Measurements from ENCODE around the gene CAPN2. TPM values are rescaled to one million over a fixed set of nuclear protein-coding genes. Genes with fewer than 3 reads are reported as not detected.

The CAPN2 gene
- 208 and 209 TPM in 2 replicates for polyA plus RNA-seq (2012; rRNA removed)
- polyA plus RNA-seq (2012; cell fraction: cytosol; rRNA removed): 177 and 181 TPM in 2 replicates
- polyA plus RNA-seq (2012; cell fraction: nucleus; rRNA removed): 432 and 454 TPM in 2 replicates

GRCh38 chr1:223712194-223712849, at the start of gene CAPN2:
Gene CAPN2, plus strand, starts transcription at chr1:223712539. Its CDS starts 102 bp downstream, at chr1:223712641.
- CTCF ChIA-PET: interaction anchor here (0.6 to 4.8 kb wide), 13 partner anchors 11 to 653 kb away, joined by 3 to 110 read pairs (median 4); no protein-coding TSS in a partner anchor
- H3K9me2 ChIP-seq: no peaks in the 10 kb centered on the region
- POLR2A ChIA-PET: interaction anchor here (1.0 to 1.5 kb wide), 3 partner anchors 14 to 37 kb away, joined by 3 read pairs; no protein-coding TSS in a partner anchor
- DNase-seq: peak; percentile 96
- H3K4me1 ChIP-seq (ENCODE audit: control insufficient read depth in 1 of 2, insufficient read depth in 2 of 2, low read depth in 1 of 2, low read length in 1 of 2): peaks cover 42 to 58% of the 10 kb centered on the region in 2 experiments
- H4K20me1 ChIP-seq (ENCODE audit: insufficient read depth): peaks cover 33% of the 10 kb centered on the region
- peak within 1 kb of the TSS; percentile 92 for H3K4me2 ChIP-seq
- peak within 1 kb of the TSS; percentile 96 for H3K9ac ChIP-seq
- H3K79me2 ChIP-seq (ENCODE audit: insufficient read depth): peaks cover 59% of the 10 kb centered on the region
- peak within 1 kb of the TSS; percentile 85 to 88 for H3K27ac ChIP-seq (ENCODE audit: low read depth in 2 of 2, low read length in 1 of 2)
- no peaks in the 10 kb centered on the region for H3K9me3 ChIP-seq
- no peaks in the 10 kb centered on the region for H3K27me3 ChIP-seq (ENCODE audit: insufficient read depth)
- WGBS (ENCODE audit: low lambda C conversion rate): 2% methylated on average over 26 of the region's 74 CpGs
- H3K36me3 ChIP-seq (replicated peaks in 1 of 2; ENCODE audit: control insufficient read depth in 1 of 2, insufficient read depth in 2 of 2, low read length in 1 of 2): peaks cover 2 to 6% of the 10 kb centered on the region in 2 experiments
- peak within 1 kb of the TSS; percentile 72 to 83 for H3K4me3 ChIP-seq (ENCODE audit: low read depth in 2 of 2, low read length in 1 of 2)
- peak within 1 kb of the TSS; percentile 83 for H2AFZ ChIP-seq (ENCODE audit: low read depth)
- H3F3A ChIP-seq (replicated peaks; ENCODE audit: insufficient read depth): peaks cover 38% of the 10 kb centered on the region
- TF ChIP-seq RCOR1 (IDR thresholded peaks at IDR 0.05; ENCODE audit: low read length): no peak
- TF ChIP-seq USF1 (IDR thresholded peaks at IDR 0.05; ENCODE audit: borderline replicate concordance, low read depth): no peak
- peak; percentile 10; the same call in 1 of the 2 replicates for TF ChIP-seq NRF1 (IDR thresholded peaks at IDR 0.05; ENCODE audit: low read depth, low read length)
- no peak for TF ChIP-seq RXRA (IDR thresholded peaks at IDR 0.05; ENCODE audit: borderline replicate concordance, low read depth)
- no peak for TF ChIP-seq YY1 (IDR thresholded peaks at IDR 0.05; ENCODE audit: low read depth)
- TF ChIP-seq EP300 (IDR thresholded peaks at IDR 0.05; ENCODE audit: borderline replicate concordance in 1 of 2, low read depth in 1 of 2, low read length in 1 of 2): no peak
- no peak for TF ChIP-seq GABPA (IDR thresholded peaks at IDR 0.05; ENCODE audit: low read depth)
- peak; percentile 64 for TF ChIP-seq RAD21 (IDR thresholded peaks at IDR 0.05; ENCODE audit: low read length)
- TF ChIP-seq FOSL2 (IDR thresholded peaks at IDR 0.05; ENCODE audit: borderline replicate concordance, low read depth): peak; percentile 51; the same call in 1 of the 2 replicates
- TF ChIP-seq PBX3 (IDR thresholded peaks at IDR 0.05): no peak
- no peak for TF ChIP-seq EZH2phosphoT487 (IDR thresholded peaks at IDR 0.05; ENCODE audit: borderline replicate concordance, low read depth)
- TF ChIP-seq USF2 (IDR thresholded peaks at IDR 0.05; ENCODE audit: borderline replicate concordance, low read depth, low read length): no peak
- no peak for TF ChIP-seq REST (IDR thresholded peaks at IDR 0.05; ENCODE audit: low read depth, low read length)
- no peak for TF ChIP-seq MEF2A (IDR thresholded peaks at IDR 0.05; ENCODE audit: borderline replicate concordance, low read depth)
- TF ChIP-seq CHD2 (IDR thresholded peaks at IDR 0.05; ENCODE audit: low read length, partially characterized antibody): no peak
- TF ChIP-seq JUND (IDR thresholded peaks at IDR 0.05): peak; percentile 15; the same call in 1 of the 2 replicates
- TF ChIP-seq SMC3 (IDR thresholded peaks at IDR 0.05; ENCODE audit: low read depth, low read length): peak; percentile 74
- no peak for TF ChIP-seq TCF12 (IDR thresholded peaks at IDR 0.05)
- 0 out of 2 replicates have a peak, but pooled peaks have one; percentile 13 for TF ChIP-seq MAX (IDR thresholded peaks at IDR 0.05; ENCODE audit: low read depth)
- no peak for TF ChIP-seq RFX5 (IDR thresholded peaks at IDR 0.05; ENCODE audit: low read length)
- TF ChIP-seq TAF1 (IDR thresholded peaks at IDR 0.05; ENCODE audit: borderline replicate concordance, low read depth, low read length): peak; percentile 39; the same call in 1 of the 2 replicates
- TF ChIP-seq FOXJ3 (CRISPR knock-in tag; IDR thresholded peaks at IDR 0.05): no peak
- TF ChIP-seq TEAD4 (IDR thresholded peaks at IDR 0.05; ENCODE audit: borderline replicate concordance, insufficient read depth): no peak
- no peak; the same call in 1 of the 2 replicates for TF ChIP-seq MXI1 (IDR thresholded peaks at IDR 0.05; ENCODE audit: low read depth, low read length)
- TF ChIP-seq CTCF (IDR thresholded peaks at IDR 0.05): peak; percentile 63
